PC-9 (cell line): ENCODE data around the gene ECM2. TPM values are rescaled to one million over a fixed set of nuclear protein-coding genes. Genes with fewer than 3 reads are reported as not detected.

Experiments used
- BruUV-seq: library from RNA; stranded (reverse); fragments of 400-500 nt; replicated peaks from 2 replicates; lab custom pipeline; 2021; lab: Mats Ljungman, UMichigan
- CTCF ChIA-PET: fragments of 300-600 bp; sonication (Branson Sonifier 250); formaldehyde crosslinking; loops from one replicate; lab custom pipeline; 2022; ENCODE audit warnings: antibody characterized with exemption; lab: Charles Lee
- POLR2A ChIA-PET: fragments of 300-600 bp; sonication (Branson Sonifier 250); formaldehyde crosslinking; loops from one replicate; lab custom pipeline; 2022; ENCODE audit warnings: antibody characterized with exemption; ENCODE audit not compliant: unreplicated experiment; lab: Charles Lee
- DNase-seq, 2 experiments: peaks; one replicate each; pipeline versions ENCODE4 v3.0.0 to v3.0.0-alpha.2; 2015 to 2022; ENCODE audit warnings: mixed read lengths in 1 of 2
- H2AFZ ChIP-seq: fragments of 200-600 bp; sonication (generic); 2 replicates; pipeline ENCODE4 v1.8.1; 2017; ENCODE audit warnings: antibody characterized with exemption
- H3F3A ChIP-seq: fragments of 200-600 bp; sonication (generic); 2 replicates; pipeline ENCODE4 v1.8.1; 2017; ENCODE audit warnings: antibody characterized with exemption, mild to moderate bottlenecking, low read depth; ENCODE audit not compliant: insufficient read depth
- H3K27ac ChIP-seq: fragments of 200-600 bp; sonication (generic); 2 replicates; pipeline ENCODE4 v1.6.1; 2016; ENCODE audit warnings: mixed run types
- H3K27me3 ChIP-seq: fragments of 200-600 bp; sonication (generic); 2 replicates; pipeline ENCODE4 v1.6.1; 2016; ENCODE audit warnings: low read depth, mixed run types; ENCODE audit not compliant: insufficient read depth
- H3K36me3 ChIP-seq: fragments of 200-600 bp; sonication (generic); 2 replicates; pipeline ENCODE4 v1.6.1; 2016; ENCODE audit warnings: low read depth, mixed run types
- H3K4me1 ChIP-seq: fragments of 200-600 bp; sonication (generic); replicated peaks from 2 replicates; pipeline ENCODE4 v1.6.1; 2016; ENCODE audit warnings: mixed run types; ENCODE audit not compliant: insufficient read depth
- H3K4me2 ChIP-seq: fragments of 200-600 bp; sonication (generic); 2 replicates; pipeline ENCODE4 v1.6.1; 2017; ENCODE audit warnings: mixed run types
- H3K4me3 ChIP-seq: fragments of 200-600 bp; sonication (generic); 2 replicates; pipeline ENCODE4 v1.6.1; 2016; ENCODE audit warnings: mixed run types
- H3K79me2 ChIP-seq: fragments of 200-600 bp; sonication (generic); 2 replicates; pipeline ENCODE4 v1.6.1; 2017; ENCODE audit warnings: low read depth, mixed run types
- H3K9me2 ChIP-seq: fragments of 200-600 bp; sonication (generic); 2 replicates; pipeline ENCODE4 v1.8.1; 2017; ENCODE audit warnings: mild to moderate bottlenecking; ENCODE audit not compliant: insufficient read depth
- H3K9me3 ChIP-seq: fragments of 200-600 bp; sonication (generic); 2 replicates; pipeline ENCODE4 v1.8.1; 2016; ENCODE audit warnings: low read depth; ENCODE audit not compliant: insufficient read depth
- H4K20me1 ChIP-seq: fragments of 200-600 bp; sonication (generic); 2 replicates; pipeline ENCODE4 v1.8.1; 2017; ENCODE audit not compliant: insufficient read depth
- EZH2 ChIP-seq: fragments of 200-600 bp; sonication (generic); IDR thresholded peaks from 2 replicates; pipeline ENCODE4 v1.8.0; 2017; ENCODE audit warnings: antibody characterized with exemption, low read depth
- intact Hi-C: fragments of 100-400 bp; cut with micrococcal nuclease; formaldehyde crosslinking; loops from one replicate; pipeline ENCODE4 v1.10.0; 2022; ENCODE audit not compliant: unreplicated experiment
- total RNA-seq: library from RNA; stranded (reverse); gene quantifications from 2 replicates; pipeline ENCODE4 v1.2.3, GENCODE V29; 2021
- TF ChIP-seq, protein P1 (sequence below): fragments of 200-600 bp; sonication (generic); conservative IDR thresholded peaks from 2 replicates; pipeline ENCODE4 v1.6.1; 2017; ENCODE audit warnings: mixed run types, antibody characterized with exemption, mild to moderate bottlenecking, moderate library complexity

ECM2 gene
- total RNA-seq, 1 experiment from 2014 or later = 3.1 TPM

DNA sequence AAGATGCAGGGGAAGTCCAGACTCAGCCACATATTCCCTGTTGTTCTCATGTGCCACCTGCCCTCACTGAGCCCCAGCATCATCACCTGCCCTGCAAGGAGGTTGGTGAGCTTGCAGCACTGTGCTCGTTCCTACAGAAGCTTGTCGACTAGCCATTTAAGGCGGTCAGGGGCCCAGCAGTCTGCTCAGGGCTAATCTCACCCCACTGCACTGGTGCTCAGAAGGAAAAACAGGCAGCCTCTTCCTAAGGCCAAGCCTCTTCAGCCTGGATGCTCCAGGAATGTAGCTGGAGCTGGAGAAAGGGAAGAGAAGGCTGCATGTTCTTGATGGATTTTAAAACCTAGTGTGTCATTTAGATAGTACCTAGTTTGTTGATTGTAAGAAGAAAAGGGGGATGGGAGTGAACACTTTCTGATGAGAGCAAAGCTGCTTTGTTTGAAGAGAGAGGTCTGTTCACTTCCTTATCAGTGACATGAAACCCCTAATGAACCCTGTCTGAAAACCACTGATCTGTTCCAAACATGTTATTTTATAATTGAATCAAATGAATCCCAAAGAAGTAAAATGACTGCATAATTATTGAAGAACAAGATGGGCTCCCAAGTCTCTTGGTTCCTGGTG, 42.9 kb downstream of the ECM2 start:
- Histone ChIP-seq H2AFZ (no peak overlapping the region), H3K9me3 (no peaks in the 10 kb centered on the region; the same call in 1 of the 2 replicates), H3K79me2 (no peaks in the 10 kb centered on the region), H3K4me2 (no peak overlapping the region), H3K27ac (no peak overlapping the region), H3K36me3 (no peaks in the 10 kb centered on the region), H3K4me3 (no peak overlapping the region), H3K27me3 (no peaks in the 10 kb centered on the region), H4K20me1 (no peaks in the 10 kb centered on the region), H3F3A (no peaks in the 10 kb centered on the region), H3K9me2 (no peaks in the 10 kb centered on the region), H3K4me1 (no peaks in the 10 kb centered on the region)
- DNase-seq = no peak
- ChIA-PET POLR2A (no interaction called here), CTCF (no interaction called here)
- TF ChIP-seq EZH2 = no peak
- TF ChIP-seq, protein P1, sequence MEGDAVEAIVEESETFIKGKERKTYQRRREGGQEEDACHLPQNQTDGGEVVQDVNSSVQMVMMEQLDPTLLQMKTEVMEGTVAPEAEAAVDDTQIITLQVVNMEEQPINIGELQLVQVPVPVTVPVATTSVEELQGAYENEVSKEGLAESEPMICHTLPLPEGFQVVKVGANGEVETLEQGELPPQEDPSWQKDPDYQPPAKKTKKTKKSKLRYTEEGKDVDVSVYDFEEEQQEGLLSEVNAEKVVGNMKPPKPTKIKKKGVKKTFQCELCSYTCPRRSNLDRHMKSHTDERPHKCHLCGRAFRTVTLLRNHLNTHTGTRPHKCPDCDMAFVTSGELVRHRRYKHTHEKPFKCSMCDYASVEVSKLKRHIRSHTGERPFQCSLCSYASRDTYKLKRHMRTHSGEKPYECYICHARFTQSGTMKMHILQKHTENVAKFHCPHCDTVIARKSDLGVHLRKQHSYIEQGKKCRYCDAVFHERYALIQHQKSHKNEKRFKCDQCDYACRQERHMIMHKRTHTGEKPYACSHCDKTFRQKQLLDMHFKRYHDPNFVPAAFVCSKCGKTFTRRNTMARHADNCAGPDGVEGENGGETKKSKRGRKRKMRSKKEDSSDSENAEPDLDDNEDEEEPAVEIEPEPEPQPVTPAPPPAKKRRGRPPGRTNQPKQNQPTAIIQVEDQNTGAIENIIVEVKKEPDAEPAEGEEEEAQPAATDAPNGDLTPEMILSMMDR = no peak
- intact Hi-C loops = no loop called here
- no TSS peak for BruUV-seq

DNA sequence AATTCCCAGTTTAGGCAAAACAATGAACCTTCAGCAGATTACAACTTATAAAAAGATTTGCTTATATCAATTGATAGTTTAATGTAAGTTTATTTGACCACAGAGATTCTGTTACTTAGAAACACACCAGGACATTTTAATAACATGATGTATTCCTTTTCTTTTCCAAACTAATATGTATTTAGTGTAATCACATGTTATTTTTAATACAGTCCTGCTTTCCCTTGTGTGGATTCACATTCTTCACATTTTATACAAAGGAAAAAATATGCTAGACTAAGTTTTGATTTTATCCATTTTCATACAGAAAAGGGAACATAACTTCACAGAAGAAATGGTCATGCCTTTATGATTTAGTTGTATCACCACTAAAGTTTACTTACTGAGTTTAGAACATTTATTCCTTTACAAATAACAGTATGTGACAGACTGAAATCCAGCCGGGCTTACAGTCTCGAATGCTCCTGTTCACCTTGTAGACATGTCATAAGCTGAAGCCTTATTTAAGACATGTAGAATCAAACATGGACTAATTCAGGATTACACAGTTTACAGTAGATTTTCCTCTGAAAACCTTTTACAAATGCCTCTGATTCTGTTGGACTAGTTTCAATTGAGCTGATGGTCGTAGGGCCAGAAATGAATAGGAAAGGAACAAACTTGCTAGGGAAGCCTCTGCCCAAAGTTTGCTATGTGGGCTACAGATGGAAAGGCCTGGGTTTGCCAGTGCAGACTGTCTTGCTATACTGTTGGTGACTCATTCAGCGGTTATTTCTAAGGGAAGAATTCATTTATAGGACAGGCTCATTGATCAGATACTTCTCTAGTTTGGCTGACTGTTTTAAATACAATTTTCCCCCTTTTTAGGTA, 46.9 kb downstream of the ECM2 start:
- Histone ChIP-seq H3K9me3 (no peaks in the 10 kb centered on the region), H3K27me3 (no peaks in the 10 kb centered on the region), H3F3A (no peaks in the 10 kb centered on the region), H3K79me2 (no peaks in the 10 kb centered on the region), H3K9me2 (no peaks in the 10 kb centered on the region), H3K4me2 (no peak overlapping the region), H3K36me3 (no peaks in the 10 kb centered on the region), H3K27ac (no peak overlapping the region), H4K20me1 (no peaks in the 10 kb centered on the region), H2AFZ (no peak overlapping the region), H3K4me1 (peaks cover 4% of the 10 kb centered on the region), H3K4me3 (no peak overlapping the region)
- CTCF ChIA-PET = no interaction called here
- no TSS peak for BruUV-seq
- intact Hi-C loops = no loop called here
- no peak for DNase-seq
- TF ChIP-seq, protein P1 = no peak
- TF ChIP-seq EZH2 = no peak
- POLR2A ChIA-PET = no interaction called here

DNA sequence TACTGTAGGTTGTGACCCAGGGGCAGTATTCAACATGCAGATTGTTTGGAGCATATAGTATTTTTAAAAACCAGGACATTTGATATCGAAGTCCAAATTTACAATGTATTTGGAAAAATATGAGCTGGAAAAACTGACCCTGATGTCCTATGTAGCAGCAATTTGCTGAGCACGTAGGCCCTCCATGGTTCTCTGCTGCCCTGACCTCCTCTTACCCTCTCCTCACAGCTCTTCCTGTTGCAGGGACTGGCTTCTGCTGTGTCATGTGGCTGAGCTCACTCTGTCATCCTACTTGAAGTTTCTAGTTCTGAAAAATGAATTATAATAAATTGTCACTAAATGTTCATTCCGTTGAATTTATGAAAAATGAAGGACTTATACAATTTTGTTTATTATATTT, 49.4 kb downstream of the ECM2 start:
- H3K79me2 ChIP-seq = no peaks in the 10 kb centered on the region
- intact Hi-C loops = no loop called here
- no peaks in the 10 kb centered on the region for H3K36me3 ChIP-seq
- DNase-seq = no peak
- TF ChIP-seq, protein P1 = no peak
- no peak for TF ChIP-seq EZH2
- no peaks in the 10 kb centered on the region for H3F3A ChIP-seq
- no peak overlapping the region for H3K4me2 ChIP-seq
- peaks cover 15% of the 10 kb centered on the region for H3K4me1 ChIP-seq
- no peak overlapping the region for H3K4me3 ChIP-seq
- no peaks in the 10 kb centered on the region for H4K20me1 ChIP-seq
- H2AFZ ChIP-seq = no peak overlapping the region
- no peaks in the 10 kb centered on the region for H3K9me3 ChIP-seq
- CTCF ChIA-PET = interaction anchor here (0.7 kb wide), 1 partner anchor 49 kb away, joined by 4 read pairs; no protein-coding TSS in a partner anchor
- POLR2A ChIA-PET = no interaction called here
- BruUV-seq = no TSS peak
- H3K27me3 ChIP-seq = no peaks in the 10 kb centered on the region
- no peaks in the 10 kb centered on the region for H3K9me2 ChIP-seq
- no peak overlapping the region for H3K27ac ChIP-seq
